HG03460 (cell line): ENCODE data around the gene CEPT1.

Experiments
- ATAC-seq: cut with Tn5 transposase; IDR thresholded peaks from one replicate; pipeline ENCODE4 v1.9.1; 2021; ENCODE audit not compliant: unreplicated experiment

Gene CEPT1

DNA sequence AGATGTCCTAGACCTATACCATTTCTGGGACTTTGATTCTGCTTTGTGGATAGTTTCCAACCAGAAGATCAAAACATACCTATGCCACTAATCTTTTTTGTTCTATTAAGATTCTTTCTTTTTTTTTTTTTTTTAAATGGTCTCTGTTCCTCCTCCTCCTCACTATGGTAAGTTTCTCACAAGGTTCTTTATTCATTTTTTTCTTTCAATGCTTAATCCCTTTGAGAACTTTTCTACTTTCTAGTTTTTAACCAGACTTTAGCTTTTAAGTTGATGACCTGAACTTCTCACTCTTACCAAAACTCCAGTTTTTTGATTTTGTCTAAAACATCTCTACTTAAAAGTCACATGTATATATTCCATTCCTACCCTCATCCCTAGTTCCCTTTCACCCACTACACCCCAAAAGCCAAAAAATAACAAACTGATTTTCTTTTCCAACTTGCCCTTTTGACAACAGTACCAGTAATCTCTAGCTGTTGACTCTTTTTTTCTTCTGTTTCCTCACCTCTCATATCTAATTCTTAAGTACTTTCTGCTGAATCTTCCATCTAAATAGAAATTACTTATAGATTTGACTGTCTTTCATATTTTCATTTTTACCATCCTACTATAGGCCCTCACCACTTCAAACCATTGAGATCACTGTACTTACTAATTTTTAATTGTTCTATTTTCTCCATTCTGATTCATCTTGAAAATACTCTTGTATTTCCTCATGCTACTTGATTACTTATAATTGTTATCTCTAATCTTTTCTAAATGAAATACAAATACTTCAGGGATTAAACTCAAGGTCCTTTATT lies 6.1 kb downstream of the CEPT1 start:
- no peak for ATAC-seq

DNA sequence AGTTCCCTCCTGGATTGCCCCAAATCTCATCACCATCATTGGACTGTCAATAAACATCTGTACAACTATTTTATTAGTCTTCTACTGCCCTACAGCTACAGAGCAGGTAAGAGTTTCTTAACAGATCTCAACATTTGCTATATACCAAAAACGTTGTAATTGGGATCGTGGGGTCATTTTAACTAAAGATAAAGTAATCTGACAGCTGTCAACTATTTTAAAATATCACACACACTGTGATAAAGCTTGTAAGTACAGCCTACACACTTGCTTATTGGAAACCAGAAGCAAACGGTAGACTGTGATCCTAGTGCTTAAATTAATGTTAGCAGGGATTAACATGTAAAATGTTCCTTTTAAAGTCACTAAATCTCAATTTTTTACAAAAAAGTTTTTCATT lies 7.9 kb downstream of the CEPT1 start:
- ATAC-seq: no peak

DNA sequence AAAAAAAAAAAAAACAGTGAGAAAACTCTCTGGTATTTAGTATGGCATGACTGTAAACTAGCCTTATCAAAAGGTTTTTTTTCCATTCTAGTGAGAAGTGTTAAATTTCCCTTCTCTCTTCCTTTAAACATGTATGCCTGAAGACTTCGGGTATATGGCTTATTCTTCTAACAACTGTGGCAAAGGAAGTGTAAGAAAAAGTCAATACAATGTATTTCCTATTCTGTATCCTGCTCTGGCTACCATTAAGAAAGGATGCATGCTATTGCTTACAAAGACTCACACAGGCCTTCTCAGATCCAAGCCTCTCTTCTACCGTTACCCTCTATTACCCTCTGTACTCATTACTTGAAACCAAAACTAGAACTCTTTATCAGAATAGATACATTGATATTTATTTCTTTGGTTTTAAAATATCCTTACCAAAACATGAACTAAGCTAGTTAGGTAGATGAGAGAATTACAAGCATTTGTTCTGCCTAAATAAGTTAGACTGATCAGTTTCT lies 8.4 kb downstream of the CEPT1 start:
- no peak for ATAC-seq

DNA sequence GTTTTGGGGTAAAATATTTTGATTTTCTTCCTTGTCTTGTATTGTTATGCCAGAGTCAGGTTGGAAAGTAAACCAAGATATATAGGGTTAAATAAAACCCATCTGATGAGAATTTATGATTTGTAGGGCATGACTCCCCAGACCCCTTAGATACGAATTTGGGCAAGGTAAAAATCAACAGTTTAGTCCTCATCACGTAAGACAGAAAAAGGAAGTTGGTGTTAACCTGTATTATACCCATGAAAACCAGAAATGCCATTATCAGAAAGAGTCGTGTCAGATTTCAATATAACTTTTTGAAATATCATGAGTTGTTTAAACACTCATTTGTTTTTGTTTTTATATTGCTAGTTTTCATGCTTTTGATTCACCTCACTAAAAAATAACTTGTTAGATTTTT lies 11.8 kb downstream of the CEPT1 start:
- no peak for ATAC-seq

DNA sequence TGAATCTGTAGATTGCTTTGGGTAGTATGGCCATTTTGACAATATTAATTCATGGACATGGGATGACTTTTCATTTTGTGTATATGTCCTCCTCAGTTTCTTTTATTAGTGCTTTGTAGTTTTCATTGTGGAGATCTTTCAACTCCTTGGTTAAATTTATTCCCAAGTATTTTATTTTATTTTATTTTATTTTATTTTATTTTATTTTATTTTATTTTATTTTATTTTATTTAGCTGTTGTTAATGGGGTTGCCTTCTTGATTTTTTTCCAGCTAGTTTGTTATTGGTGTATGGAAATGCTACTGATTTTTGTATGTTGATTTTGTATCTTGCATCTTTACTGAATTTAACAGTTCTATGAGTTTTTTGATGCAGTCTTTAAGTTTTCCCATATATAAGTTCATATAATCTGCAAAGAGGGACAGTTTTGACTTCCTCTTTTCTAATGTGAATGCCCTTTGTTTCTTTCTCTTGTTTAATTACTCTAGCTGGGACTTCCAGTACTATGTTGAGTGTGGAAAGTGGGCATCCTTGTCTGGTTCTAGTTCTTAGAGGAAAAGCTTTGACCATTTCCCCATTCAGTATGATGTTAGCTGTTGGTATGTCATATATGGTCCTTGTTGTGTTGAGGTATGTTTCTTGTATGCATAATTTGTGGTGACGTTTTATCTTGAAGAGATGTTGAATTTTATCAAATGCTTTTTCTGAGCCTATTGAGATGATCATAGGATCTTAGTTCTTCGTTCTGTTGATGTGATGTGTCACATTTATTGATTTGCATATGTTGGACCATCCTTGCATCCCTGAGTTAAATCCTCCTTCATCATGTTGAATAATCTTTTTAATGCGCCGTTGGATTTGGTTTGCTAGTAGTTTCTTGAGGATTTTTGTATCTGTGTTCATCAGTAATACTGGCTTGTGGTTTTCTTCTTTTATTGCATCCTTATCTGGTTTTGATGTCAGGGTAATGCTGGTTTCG lies 14.3 kb downstream of the CEPT1 start:
- ATAC-seq: no peak

DNA sequence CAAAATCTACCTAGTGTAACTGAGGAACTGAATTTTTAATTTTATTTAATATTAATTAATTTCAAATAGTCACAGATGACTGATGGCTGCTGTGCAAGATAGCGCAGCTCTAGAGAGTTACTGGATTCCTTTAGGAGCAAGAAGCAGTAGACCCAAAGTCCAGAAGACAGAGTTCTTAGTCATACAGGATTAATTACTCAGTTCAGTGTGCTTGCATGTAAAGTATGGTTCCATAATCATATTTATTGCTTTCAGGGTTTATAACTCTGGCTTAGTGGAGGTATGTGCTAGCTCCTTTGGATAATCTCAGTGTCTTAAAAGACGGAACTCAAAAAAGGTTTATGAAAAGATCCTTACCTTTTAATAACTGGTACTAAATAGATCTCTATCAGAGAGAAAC lies 17.4 kb downstream of the CEPT1 start:
- no peak for ATAC-seq

DNA sequence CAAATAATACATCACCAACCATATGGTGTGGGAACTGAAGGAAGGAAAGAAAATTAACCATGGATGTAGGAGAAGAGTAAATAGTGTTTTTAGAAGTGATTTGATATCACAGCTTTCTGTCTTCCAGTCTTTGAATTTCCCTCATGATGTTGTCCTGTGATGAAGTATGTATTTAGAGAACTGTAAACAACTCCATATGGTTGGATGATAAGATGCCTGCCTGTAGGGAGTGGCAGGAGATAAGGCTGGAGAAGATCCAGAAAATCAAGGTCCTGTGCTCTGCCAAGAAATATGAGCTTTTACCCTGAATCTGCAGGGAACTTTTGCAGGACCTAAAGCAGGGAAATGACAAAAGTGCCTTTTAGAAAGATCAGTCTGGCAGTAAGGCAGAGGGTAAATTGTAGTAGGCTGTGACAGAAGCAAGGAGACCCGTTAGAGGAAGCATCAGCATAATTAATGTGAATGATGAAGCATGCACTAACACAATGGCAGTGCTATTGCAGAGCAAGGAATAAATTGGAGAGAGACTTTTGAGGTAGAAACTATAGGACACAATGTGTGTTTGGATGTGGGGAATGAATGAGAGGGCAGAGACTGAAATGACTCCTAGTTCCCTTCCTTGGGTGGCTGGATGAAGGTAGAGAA lies 21.9 kb downstream of the CEPT1 start:
- ATAC-seq: no peak

DNA sequence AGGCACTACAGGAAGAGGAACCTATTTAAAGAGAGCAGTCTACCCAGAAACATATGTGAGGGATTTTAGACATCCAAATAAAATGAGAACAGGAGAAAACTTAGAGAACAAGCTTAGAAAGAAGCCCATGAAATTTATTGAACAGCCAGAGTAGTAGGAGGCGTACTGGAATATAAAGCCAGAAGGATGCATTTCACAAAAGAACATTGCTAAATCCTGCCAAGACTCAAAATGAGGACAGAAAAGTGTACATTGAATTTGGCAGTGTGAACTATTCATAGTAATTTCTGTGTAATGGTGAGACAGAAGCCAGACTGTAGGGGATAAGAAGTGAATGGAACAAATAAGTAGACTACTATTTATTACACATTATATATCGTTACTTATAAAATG lies 22.5 kb downstream of the CEPT1 start:
- ATAC-seq: no peak

DNA sequence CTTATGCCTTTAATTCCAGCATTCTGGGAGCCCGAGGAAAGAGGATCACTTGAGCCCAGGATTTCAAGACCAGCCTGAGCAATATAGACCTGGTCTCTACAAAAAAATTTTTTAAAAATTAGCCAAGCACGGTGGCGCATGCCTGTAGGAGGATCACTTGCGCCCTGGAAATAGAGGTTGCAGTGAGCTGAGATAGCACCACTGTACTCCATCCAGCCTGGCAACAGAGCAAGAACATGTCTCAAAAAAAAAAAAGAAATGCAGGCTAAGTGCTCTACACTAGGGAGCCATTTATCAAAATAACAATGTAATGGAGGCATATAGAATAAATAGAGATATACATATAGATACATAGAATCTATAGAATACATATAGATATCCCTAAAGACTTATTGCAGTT lies 23.3 kb downstream of the CEPT1 start:
- ATAC-seq: no peak

DNA sequence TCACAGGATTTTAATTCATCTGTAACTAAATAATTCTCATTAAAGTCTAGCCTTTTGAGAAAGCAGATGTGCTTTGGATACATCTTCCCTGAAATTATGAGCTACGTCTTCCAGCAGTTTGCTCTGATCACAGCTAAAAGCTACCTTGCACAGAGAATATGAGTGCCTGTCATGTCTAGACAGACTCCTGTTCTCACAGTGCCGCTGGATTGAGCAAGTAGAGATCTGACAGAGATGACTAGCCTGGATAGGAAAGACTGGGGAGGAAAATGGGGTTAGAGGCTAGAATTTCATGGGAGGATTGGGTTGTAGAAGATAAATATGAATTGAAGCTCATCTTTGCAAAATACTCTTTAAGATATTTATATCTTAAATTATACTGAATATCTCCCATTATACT lies 24.1 kb downstream of the CEPT1 start:
- no peak for ATAC-seq

DNA sequence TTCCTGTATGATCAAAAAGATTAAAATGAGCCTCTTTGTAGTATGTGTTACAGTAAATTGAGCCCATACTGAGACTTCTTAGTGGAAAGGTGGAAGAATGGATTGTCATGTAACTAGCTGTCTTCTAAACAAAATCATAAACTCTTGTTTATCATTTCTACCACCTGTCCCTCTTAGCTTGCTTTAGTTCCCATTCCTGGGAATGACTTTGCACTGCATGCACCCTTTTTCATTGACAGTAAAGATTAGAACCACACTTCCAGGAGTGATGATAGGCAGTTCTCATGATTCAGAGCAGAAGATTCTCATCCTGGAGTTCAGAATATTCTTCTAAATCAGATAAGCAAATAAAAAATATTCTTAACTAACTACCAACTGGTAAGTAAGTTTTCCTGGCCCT lies 32.4 kb downstream of the CEPT1 start:
- ATAC-seq: no peak

DNA sequence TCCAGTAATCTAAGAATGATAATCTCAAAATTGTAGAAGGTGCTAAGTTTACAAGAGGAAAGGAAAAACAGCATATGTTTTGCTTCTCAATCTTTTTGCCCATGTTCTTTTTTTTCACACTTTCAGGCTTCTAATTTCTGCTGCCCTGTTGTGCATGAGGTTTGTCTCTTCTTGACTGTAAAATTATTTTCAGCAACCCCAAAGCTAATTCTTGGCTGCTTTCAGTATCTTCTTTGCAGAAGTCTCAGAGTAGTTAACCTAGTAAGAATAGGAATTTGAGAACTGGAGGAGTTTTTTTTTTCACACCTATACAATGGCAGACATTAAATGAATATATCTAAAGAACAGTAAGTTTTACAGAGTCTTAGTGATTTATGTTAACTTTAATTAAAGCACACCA lies 34.0 kb downstream of the CEPT1 start:
- ATAC-seq: no peak

DNA sequence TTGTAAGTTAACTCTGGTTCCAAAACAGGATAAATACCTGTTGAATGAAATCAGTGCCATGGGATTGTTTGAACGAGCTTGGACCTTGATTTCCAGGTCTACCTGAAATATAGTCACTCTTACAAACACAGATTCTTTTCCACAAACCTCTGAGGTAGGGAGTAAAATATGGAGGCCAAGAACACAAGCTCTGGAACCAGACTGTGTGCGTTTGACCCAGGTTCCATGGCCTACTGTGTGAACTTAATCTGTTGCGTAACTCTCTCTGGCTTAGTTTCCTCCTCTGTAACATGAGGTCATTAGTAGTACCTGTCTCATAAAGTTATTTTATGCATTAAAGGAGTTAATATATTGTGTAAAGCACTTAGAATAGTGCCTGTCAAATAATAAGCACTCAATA lies 35.3 kb downstream of the CEPT1 start:
- ATAC-seq: no peak

DNA sequence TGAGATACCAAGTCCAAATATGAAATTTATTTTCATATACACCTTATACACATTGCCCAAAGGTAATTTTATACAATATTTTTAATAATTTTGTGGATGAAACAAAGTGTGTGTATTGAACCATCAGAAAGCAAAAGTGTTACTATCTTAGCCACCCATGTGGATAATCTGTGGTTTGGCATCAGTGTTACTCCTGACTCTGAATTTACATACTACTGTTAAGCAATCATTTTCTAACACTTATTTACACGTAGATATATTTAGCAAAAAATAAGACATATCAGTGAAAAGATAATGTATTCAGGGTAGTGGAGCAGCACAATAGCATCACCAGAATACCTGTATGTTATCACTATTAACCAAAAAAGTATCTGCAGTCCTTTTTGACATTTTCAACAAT lies 36.7 kb downstream of the CEPT1 start:
- peak; percentile 65 for ATAC-seq

DNA sequence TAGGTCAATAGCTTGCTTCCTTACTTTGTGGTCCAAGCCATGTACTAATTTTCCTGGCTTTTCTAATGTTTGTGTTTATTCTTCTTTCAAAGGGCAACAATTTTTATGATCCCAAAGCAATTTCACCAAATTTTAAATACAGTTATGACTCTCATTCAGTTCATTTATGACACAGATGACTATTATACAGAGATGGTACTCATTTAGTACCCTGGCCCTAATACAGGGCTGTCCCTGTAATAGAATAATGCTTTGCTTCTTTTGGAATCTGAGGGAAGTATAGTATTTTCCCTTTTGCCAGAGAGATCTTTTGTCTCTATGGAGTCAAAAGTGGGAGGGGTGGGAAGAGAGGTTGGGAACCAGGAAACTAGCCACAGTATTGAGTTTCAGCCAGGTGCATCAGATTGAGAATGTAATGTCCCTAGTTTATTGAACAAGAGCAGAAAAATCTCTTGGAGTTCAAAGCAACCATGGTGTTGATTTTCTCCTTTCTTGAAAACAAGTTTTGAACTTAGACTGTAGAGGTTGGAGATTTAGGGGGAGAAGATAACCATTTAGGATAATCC lies 40.0 kb downstream of the CEPT1 start:
- no peak for ATAC-seq

DNA sequence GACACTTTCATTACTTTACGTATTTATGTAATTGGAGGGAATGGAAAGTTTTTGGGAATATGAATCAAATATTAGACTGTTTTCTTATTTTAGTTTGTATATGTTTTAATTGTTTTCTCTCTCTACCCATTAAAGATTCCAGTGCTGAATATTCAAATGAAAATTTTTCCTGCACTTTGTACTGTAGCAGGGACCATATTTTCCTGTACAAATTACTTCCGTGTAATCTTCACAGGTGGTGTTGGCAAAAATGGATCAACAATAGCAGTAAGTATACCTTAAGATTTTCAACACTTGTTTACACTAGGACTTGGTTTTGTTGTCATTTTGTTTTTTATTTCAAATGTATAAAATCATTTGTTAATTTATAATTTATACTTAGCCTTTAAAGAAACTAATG lies 42.0 kb downstream of the CEPT1 start:
- no peak for ATAC-seq

DNA sequence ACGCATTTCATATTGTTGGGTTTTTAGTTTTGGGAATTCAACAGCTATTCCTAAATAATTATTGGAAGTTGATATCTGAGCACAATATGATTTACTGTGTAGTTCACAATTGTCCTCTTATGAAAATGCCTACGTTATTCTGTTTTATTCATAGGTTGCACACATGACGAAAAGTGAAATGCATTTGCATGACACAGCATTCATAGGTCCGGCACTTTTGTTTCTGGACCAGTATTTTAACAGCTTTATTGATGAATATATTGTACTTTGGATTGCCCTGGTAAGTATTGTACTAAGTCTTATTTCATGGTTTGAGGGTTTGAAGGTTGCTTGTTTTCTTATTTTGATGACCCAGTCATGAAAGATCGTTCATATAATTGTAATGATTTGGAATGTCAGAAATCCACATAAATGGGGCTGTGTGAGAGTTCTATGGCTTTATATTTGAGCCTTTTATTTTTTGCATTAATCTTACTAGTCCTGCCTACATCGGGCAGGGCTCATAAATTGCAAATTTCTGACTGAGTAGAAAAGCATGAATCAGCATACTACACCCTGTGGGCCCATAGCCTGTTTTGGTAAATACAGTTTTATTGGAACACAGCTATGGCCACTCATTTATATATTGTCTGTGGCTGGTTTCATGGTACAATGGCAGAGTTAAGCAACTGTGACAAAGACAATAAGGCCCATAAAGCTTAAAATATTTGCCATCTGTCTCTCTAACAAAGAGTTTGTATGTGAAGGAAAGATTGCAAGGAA lies 43.5 kb downstream of the CEPT1 start:
- ATAC-seq: no peak

DNA sequence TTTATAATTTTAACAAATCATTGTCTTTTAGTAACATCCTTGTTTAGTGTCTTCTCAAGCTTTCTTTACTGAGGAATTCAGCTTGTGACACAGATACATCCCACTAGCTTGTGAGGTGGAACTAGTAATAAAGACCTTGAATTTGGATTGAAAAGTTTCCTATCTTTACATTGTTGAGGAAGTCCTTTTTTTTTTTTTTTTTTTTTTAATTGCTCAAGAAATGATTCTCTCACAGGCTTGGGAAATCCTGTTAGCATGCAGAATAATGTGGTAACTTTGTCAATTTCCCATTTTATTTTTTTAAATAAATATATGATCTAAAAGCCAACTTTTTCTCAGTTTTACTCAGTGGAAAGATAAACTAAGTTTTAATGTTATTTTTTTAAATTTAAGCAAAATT lies 44.6 kb downstream of the CEPT1 start:
- ATAC-seq: no peak

DNA sequence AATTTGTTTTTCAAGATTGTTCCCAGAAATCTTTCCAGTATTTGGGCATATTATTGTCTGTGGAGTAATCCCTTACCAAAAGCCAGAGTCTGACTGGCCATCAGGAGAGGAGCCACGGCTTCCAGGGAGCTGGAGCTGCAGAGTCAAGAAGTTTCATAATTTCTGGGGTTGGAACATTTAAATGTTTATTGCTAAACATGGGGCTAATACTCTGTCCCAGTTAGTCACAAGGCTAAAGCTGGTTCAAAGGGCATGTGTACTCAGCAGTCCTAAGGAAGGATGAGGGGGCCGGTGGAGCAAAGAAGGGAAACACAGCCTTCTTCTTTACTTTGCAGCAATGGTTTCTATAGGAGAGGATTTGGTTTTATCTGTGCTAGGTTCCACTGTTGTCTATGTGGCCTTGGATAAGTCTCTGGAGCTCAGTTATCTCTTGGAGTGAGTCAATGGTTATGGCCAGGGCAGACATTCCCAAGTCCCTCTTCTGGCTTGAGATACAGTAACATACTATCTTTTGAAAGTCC lies 51.0 kb downstream of the CEPT1 start:
- ATAC-seq: no peak

DNA sequence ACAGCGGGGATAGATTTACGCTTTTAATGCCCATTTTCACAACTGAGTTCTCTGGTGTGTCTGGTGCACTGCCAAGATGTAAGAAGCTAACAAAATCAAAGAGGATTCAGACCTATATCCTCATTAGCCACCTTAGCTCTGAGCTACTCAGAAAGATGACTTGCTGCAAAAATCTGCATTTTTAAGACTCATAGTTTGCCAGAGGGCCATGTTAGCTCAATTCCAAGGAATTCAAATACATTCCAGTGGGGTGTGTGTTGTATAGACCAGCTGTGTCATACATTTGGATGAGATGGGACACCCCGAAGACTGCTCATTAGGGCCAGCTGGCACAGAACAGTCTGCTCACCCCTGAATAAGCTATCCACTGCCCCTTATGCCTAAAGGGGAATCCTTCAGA lies 51.5 kb downstream of the CEPT1 start:
- no peak for ATAC-seq
